Measurements from ENCODE around the gene ACYP2. TPM values are rescaled to one million over a fixed set of nuclear protein-coding genes. Genes with fewer than 3 reads are reported as not detected.

ACYP2 gene
- total RNA-seq, 2 donors from 2014 or later = 4.9 to 7.5 TPM

DNA sequence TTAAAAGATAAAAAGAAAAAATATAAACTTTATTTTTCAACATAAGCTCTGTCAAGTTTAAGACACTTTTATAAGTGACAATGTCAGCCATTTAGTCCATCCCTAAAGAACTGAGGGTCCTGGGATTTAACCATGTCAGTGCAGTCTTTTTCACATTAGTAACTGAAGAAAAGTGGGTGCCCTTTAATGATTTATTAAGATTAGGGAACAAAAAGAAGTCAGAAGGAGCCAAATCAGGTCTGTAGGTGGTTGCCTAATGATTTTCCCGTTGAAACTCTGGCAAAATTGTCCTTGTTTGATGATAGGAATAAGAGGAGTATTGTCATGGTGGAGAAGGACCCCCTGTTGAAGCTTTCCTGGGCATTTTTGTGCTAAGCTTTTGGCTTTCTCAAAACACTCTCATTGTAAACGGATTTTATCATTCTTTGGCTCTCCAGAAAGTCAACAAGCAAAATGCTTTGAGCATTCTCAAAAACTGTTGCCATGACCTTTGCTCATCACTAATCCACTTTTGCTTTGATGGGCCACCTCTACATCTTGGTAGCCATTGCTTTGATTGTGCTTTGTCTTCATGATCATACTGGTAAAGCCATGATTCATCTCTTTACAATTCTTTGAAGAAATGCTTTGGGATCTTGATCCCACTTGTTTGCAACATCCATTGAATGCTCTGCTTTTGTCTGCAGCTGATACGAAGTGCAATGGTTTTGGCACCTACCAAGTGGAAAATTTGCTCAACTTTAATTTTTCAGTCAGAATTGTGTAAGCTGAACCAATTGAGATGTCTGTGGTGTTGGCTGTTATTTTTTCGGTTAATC lies 118.6 kb downstream of the ACYP2 start:
- Mint-ChIP-seq H3K27me3 (no peaks in the 10 kb centered on the region), H3K4me3 (no peak overlapping the region), H3K9me3 (peaks cover 3% of the 10 kb centered on the region), H3K27ac (no peak overlapping the region), H3K36me3 (peaks cover 4% of the 10 kb centered on the region), H3K4me1 (ENCODE audit: low read depth in 2 of 2) (peaks cover 0 to 7% of the 10 kb centered on the region in 2 donors)
- DNase-seq (ENCODE audit: low spot score) (no peak), ATAC-seq (no peak)

DNA sequence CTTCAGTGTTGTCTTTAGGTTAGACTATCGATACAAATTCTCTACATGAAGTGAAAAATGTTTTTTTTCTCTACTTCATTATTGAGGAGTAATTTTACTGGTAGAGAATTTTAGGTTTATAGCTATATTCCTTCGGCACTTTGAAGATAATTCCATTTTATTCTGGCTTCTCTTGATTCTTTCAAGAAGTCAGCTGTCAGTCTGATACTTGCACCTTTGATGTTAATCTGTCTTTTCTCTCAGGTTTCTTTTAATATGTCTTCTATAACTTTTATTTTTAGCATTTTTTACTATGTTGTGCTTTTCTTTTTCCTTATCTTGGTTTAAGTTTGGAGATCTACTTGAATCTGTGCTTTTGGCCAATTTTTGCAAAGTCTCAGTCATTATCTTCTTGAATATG lies 122.0 kb downstream of the ACYP2 start:
- Mint-ChIP-seq H3K27me3 (no peaks in the 10 kb centered on the region), H3K9me3 (peaks cover 2% of the 10 kb centered on the region), H3K4me1 (ENCODE audit: low read depth in 2 of 2) (no peaks in the 10 kb centered on the region), H3K4me3 (no peak overlapping the region), H3K36me3 (peaks cover 4% of the 10 kb centered on the region), H3K27ac (no peak overlapping the region)
- DNase-seq (ENCODE audit: low spot score) (no peak), ATAC-seq (no peak)

DNA sequence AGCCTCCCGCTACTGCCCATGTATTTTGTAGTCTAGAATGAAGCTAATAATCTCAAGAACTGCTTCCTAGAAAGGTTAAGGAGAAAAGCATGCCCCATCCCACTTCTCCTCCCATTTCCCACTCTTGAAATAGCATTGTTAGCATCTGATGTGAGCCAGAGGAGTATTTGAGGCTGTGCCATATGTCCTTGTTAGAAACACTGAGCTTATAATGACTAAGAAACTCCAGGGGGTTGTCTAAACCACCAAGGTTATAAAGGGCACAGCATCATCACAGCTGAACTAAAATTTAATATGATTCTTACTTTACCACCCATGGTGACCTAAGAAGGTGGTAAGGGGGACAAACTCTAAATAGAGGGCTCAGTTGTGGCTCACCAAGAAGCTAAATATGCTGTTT lies 124.0 kb downstream of the ACYP2 start:
- Mint-ChIP-seq H3K27me3 (no peaks in the 10 kb centered on the region), H3K4me3 (no peak overlapping the region), H3K27ac (no peak overlapping the region), H3K36me3 (peaks cover 4% of the 10 kb centered on the region), H3K4me1 (ENCODE audit: low read depth in 2 of 2) (no peaks in the 10 kb centered on the region), H3K9me3 (no peaks in the 10 kb centered on the region)
- ATAC-seq (no peak), DNase-seq (ENCODE audit: low spot score) (no peak)

DNA sequence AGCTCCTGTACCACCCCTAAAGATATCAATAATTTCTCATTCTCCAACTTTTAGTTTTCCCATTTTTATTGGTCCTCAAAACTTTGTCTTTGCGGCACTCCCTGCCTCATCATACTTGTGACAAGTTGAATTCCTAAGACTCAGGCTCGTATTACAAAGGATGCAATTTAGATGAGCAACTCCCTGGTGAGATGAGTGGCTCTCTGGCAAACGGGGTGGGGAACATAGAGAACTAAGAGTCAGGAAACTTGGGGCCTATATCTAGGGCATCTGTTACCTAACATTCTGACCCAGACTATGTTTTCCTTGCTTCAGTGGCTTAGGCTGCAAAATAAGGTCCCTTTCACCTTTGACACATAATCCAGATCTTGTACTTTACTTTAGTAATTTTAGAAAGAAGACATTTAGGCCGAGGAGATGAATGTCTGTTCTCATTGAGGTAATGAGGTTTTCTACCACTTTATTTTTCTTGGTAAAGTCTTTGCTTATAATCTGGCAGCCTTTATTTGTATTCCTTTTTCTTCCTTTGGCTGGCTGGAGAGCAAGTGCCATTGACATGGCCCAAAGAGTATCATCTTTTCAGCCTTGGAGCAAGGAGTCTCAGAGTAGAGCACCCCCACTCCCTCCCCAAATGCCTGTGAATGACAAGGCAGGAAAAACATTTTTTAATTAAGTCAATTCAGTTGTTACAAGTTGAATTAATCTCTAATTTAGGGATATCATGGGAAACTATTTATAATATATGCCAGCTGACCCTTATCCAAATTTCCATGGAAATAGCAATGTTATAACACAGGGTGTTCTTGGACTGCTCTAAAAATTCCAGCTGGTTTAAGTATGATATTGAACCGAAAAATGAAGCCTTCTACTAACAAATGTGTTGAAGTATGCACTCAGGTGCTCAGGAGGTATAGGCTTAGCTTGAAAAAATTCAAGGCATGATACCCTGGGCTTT lies 125.4 kb downstream of the ACYP2 start:
- Mint-ChIP-seq H3K4me1 (ENCODE audit: low read depth in 2 of 2) (no peaks in the 10 kb centered on the region), H3K27ac (no peak overlapping the region), H3K36me3 (peaks cover 4% of the 10 kb centered on the region), H3K9me3 (peaks cover 2% of the 10 kb centered on the region), H3K4me3 (no peak overlapping the region), H3K27me3 (no peaks in the 10 kb centered on the region)
- DNase-seq (ENCODE audit: low spot score) (no peak), ATAC-seq (no peak)

DNA sequence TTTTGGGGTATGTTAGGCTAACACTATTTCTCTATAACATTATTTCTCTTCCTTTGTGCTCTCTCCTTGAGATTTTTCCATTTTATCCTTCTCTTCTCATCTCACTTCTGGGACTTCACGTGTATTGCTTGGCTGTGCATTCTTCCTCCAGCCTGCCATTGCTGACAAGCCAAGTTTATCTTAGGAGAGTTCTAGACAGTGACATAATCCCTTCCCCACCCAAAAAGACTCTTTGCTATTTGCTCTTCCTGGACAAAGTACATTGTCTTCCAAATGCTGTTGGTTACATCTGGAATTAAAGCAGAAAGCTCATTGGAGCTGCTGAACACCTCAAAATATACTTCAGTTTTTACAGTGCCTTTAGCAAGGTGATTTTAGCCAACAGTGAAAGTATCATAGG lies 131.7 kb downstream of the ACYP2 start:
- no peaks in the 10 kb centered on the region for H3K27me3 Mint-ChIP-seq
- ATAC-seq (no peak), DNase-seq (ENCODE audit: low spot score) (no peak)
- no peak overlapping the region for H3K4me3 Mint-ChIP-seq
- H3K4me1 Mint-ChIP-seq (ENCODE audit: low read depth in 2 of 2) = no peaks in the 10 kb centered on the region
- H3K27ac Mint-ChIP-seq = no peak overlapping the region
- H3K36me3 Mint-ChIP-seq = no peaks in the 10 kb centered on the region
- peaks cover 2% of the 10 kb centered on the region for H3K9me3 Mint-ChIP-seq

DNA sequence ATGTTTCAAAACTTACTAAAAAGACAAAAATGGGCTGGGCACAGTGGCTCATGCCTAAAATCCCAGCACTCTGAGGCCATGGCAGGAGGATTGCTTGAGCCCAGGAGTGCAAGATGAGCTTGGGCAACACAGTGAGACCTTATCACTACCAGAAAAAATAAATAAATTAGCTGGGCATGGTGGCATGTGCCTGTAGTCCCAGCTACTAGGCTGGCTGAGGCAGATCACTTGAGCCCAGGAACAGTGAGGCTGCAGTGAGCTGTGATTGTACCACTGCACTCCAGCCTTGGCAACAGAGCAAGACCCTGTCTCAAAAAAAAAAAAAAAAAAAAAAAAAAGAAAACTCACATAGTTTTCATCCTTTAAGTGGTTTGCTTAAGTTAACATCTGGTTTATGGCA lies 134.2 kb downstream of the ACYP2 start:
- H3K9me3 Mint-ChIP-seq = peaks cover 2% of the 10 kb centered on the region
- no peak overlapping the region for H3K27ac Mint-ChIP-seq
- H3K36me3 Mint-ChIP-seq = no peaks in the 10 kb centered on the region
- DNase-seq (ENCODE audit: low spot score) = no peak
- ATAC-seq = no peak
- H3K4me3 Mint-ChIP-seq = no peak overlapping the region
- no peaks in the 10 kb centered on the region for H3K27me3 Mint-ChIP-seq
- H3K4me1 Mint-ChIP-seq (ENCODE audit: low read depth in 2 of 2) = no peaks in the 10 kb centered on the region

DNA sequence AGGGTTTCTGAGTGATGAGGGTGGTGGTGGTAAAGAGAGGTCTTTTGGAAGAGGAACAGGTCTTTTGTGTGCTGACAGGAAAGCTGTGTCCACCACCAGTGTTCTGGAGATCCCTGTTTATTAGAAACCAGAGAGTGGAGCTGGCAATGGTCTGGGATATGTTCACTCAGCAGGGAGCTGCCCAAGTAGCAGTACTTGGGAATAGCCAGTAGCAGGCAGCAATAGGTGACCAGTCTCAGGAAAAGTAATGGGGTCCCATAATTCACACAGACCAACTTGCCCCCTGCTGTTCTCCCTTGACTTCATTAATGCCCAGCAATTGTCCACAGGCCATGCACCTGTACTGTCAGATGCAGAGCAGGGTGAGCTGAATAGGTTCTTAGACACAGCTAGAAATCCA lies 138.8 kb downstream of the ACYP2 start:
- Mint-ChIP-seq H3K4me1 (ENCODE audit: low read depth in 2 of 2) (no peaks in the 10 kb centered on the region), H3K36me3 (no peaks in the 10 kb centered on the region), H3K9me3 (no peaks in the 10 kb centered on the region), H3K27ac (no peak overlapping the region), H3K27me3 (no peaks in the 10 kb centered on the region), H3K4me3 (no peak overlapping the region)
- ATAC-seq (no peak), DNase-seq (ENCODE audit: low spot score) (no peak)

DNA sequence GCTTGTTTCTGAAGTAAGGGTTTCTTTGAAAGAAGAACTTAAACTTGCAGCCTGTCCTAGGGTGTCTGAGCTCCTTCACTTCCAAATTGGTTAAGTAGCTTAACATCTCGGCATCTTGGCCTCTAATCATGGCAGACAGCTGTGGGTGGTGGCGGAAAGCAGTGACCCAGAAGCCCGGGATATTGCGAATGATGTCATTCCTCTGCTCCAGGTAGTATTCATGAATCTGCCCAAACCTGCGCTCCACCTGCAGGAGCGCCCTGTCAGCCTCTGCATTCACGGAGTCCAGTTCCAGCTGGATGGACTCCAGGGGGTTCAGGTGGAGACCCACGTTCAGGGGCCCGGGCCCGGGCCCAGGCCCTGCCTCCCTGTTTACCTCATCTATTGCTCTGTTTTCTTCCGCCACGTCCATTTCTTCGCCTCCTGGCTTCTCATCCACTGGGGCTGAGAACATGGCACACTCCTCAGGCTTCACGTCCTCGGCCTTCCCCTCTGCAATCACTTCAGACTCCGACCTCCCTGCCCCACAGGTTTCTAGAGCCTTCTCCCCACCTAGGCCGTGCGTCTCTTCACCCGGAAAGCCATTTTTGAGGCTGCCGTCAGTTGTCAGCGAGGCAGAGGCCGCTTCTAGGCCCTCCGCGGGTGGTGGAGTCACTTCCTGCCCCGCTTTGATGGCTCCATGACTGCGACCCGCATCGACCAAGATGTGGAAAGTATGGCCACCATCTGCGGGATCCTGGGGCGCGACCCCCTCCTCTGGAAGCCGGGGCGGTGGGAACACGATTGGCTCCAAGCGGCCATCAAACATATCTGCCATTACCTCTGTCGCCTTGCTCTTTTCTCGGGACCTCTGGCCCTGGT lies 140.0 kb downstream of the ACYP2 start:
- DNase-seq (ENCODE audit: low spot score) (no peak), ATAC-seq (no peak)
- no peak overlapping the region for H3K4me3 Mint-ChIP-seq
- H3K36me3 Mint-ChIP-seq = no peaks in the 10 kb centered on the region
- no peak overlapping the region for H3K27ac Mint-ChIP-seq
- H3K9me3 Mint-ChIP-seq = no peaks in the 10 kb centered on the region
- H3K4me1 Mint-ChIP-seq (ENCODE audit: low read depth in 2 of 2) = no peaks in the 10 kb centered on the region
- H3K27me3 Mint-ChIP-seq = no peaks in the 10 kb centered on the region

DNA sequence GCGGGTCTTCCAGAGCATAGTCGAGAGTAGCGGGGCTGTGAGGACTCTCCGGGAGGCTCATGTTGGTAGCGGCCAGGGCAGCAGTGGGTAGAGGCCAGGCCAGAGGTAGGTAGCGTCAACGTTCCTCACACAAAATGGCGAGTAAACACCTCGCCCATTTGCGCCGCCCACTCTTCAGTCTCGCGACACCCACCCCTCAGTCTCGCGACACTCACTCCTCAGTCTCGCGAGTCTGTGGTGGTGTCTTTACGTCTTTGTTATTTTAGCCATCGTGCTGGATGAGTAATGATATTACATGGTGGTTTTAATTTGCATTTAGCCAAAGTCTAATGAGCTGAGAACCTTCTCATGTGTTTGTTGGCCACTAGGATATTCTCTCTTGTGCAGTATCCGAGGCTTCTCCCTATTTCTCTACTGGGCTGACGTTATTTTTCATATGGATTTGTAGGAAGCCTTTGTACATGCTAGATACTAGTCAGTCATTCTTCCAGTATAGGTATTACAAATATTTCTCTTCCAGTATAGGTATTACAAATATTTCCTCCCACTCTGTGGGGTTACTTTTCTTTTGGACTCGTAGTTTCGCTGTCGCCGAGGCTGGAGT lies 140.8 kb downstream of the ACYP2 start, which contains the start of gene TSPYL6:
Gene TSPYL6, minus strand, starts transcription at position 139 of the 604 bp plus-strand sequence. Its CDS starts 78 bp downstream, at position 61.
- ATAC-seq (no peak), DNase-seq (ENCODE audit: low spot score) (no peak)
- Mint-ChIP-seq H3K4me1 (ENCODE audit: low read depth in 2 of 2) (no peaks in the 10 kb centered on the region), H3K9me3 (no peaks in the 10 kb centered on the region), H3K36me3 (no peaks in the 10 kb centered on the region), H3K4me3 (no peak within 1 kb of the TSS), H3K27me3 (no peaks in the 10 kb centered on the region), H3K27ac (no peak within 1 kb of the TSS)

DNA sequence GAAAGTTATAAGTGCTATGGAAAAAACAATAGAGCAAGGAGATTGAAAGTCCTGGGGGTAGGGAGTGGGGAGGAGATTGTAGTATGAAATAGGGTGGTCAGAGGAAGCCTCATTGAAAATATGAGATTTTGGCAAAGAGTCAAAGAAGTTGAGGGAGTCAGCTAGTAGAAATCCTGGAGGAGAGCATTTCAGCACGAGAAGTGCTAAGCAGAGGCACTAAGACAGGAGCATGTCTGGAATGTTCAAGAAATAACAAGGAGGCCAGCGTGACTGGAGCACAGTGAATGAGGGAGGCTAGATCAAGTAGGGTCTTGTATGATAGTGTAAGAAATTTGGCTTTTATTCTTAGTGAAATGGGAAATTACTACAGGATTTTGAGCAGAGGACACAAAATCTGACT lies 142.8 kb downstream of the ACYP2 start:
- no peaks in the 10 kb centered on the region for H3K4me1 Mint-ChIP-seq (ENCODE audit: low read depth in 2 of 2)
- H3K4me3 Mint-ChIP-seq = no peak overlapping the region
- no peak for ATAC-seq
- no peak overlapping the region for H3K27ac Mint-ChIP-seq
- H3K9me3 Mint-ChIP-seq = no peaks in the 10 kb centered on the region
- no peak for DNase-seq (ENCODE audit: low spot score)
- no peaks in the 10 kb centered on the region for H3K36me3 Mint-ChIP-seq
- no peaks in the 10 kb centered on the region for H3K27me3 Mint-ChIP-seq

DNA sequence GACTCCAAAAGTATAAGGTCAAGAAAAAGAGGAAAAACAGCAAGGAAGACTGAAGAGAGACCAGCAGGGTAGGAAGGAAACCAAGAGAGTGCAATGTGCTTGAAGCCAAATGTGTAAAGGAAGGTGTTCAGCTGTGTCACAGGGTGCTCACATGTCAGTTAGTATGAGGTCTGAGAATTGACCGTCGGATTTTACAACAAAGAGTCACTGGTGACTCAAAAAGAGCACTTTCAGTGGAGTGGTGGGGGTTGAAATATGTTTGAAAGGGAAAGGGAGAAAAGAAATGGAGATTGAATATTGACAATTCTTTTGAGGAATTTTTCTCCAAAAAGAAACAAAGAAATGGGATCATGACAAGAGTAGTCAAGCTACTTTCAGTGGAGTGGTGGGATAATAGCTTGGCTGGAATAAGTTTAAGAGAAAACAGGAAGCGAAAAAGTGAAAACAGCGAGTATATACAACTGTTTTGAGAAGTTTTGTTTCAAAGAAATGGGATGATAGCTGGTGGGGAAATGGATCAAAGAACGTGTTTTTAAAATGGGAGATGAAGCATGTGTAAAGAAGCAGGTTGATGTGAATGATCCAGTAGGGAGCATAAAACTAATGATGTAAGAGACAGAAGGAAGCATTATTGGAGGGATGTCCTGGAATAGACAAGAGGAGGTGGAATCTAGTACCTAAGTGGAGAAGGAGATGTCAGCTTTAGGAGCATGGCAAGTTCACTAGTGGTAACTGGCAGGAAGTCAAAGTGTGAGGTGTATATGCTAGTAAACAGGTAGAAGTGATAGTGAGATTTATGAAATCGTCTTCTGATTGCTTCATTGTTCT lies 144.2 kb downstream of the ACYP2 start:
- DNase-seq (ENCODE audit: low spot score) (no peak), ATAC-seq (no peak)
- Mint-ChIP-seq H3K27me3 (no peaks in the 10 kb centered on the region), H3K4me3 (no peak overlapping the region), H3K4me1 (ENCODE audit: low read depth in 2 of 2) (no peaks in the 10 kb centered on the region), H3K27ac (no peak overlapping the region), H3K36me3 (no peaks in the 10 kb centered on the region), H3K9me3 (no peaks in the 10 kb centered on the region)

DNA sequence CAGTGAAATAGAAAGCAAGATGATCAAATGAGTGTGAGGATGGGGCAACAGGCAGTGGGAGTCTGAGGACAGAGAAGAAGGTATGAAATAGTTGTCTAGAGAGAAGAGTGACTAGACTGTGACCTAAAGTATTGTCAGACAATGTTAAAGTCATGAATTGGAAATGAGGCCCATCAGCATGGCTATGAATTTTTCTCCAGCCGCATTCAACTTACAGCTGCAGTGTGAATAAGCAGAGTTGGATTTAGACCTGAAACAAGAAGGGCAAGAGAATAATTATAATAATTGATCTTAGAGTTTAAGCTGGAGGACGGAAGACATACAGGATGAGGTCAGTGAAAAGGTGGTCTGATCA lies 144.8 kb downstream of the ACYP2 start:
- Mint-ChIP-seq H3K9me3 (no peaks in the 10 kb centered on the region), H3K4me1 (ENCODE audit: low read depth in 2 of 2) (no peaks in the 10 kb centered on the region), H3K27me3 (no peaks in the 10 kb centered on the region), H3K36me3 (no peaks in the 10 kb centered on the region), H3K27ac (no peak overlapping the region), H3K4me3 (no peak overlapping the region)
- DNase-seq (ENCODE audit: low spot score) (no peak), ATAC-seq (peak in 1 of 2 donors; percentile 60)
